Adrenal gland (tissue), 12 donors: ENCODE results near the gene METAP2. TPM values are rescaled to one million over a fixed set of nuclear protein-coding genes. Genes with fewer than 3 reads are reported as not detected.

ENCODE experiments used
- DNase-seq, 7 donors: peaks; one replicate each; pipeline ENCODE4 v3.0.0-alpha.2; 2019 to 2020
- H3K27ac ChIP-seq, 5 donors: fragments of 200-600 bp; sonication (generic) in 4 of 5; 1 replicate in 3 of 5; 2 replicates in 2 of 5; pipeline versions ENCODE4 v1.5.1 to v1.8.0; 2016 to 2020; ENCODE audit warnings: mild to moderate bottlenecking in 1 of 5
- H3K27me3 ChIP-seq: fragments of 200-600 bp; 2 replicates; pipeline ENCODE4 v1.8.0; 2021
- H3K36me3 ChIP-seq, 2 donors: fragments of 200-600 bp; replicated peaks in 1 of 2; 1 replicate in 1 of 2; 2 replicates in 1 of 2; pipeline versions ENCODE4 v1.5.1 to v1.8.0; 2018 to 2022
- H3K4me1 ChIP-seq, 2 donors: fragments of 200-600 bp; replicated peaks in 1 of 2; 1 replicate in 1 of 2; 2 replicates in 1 of 2; pipeline versions ENCODE4 v1.5.1 to v1.8.0; 2018 to 2021
- H3K4me3 ChIP-seq, 4 donors: fragments of 200-600 bp; sonication (generic) in 3 of 4; one replicate each; pipeline ENCODE4 v1.5.1; 2016 to 2018
- H3K9me3 ChIP-seq, 3 donors: fragments of 200-600 bp; sonication (generic) in 1 of 3; replicated peaks in 1 of 3; 1 replicate in 2 of 3; 2 replicates in 1 of 3; pipeline versions ENCODE4 v1.5.1 to v1.8.0; 2016 to 2021
- POLR2A ChIP-seq, 2 donors: fragments of 450-650 bp; IDR thresholded peaks; one replicate each; pipeline ENCODE4 v1.6.1; 2017; ENCODE audit warnings: antibody characterized with exemption in 2 of 2, mild to moderate bottlenecking in 2 of 2, moderate library complexity in 1 of 2
- WGBS, 4 donors: extraction: QIAGEN DNeasy Blood & Tissue Kit in 2 of 4; methylation state at CpG; one replicate each; pipeline versions ENCODE4 v1.1.5 to v1.1.7; 2013 to 2017; 5-methylcytosine and 5-hydroxymethylcytosine counted together
- intact Hi-C, 2 donors: fragments of 100-400 bp; cut with DNase I; formaldehyde crosslinking; loops; one replicate each; pipeline versions ENCODE4 v1.14.1 to v1.15.0; 2022 to 2023
- polyA plus RNA-seq, 3 donors: library from polyadenylated mRNA; stranded (reverse); fragments of 200-250 nt in 2 of 3; fragments of 350-450 nt in 1 of 3; fragmentation: Illumina TruSeq in 1 of 3; extraction: RNeasy Lipid Tissue Mini Kit (QIAGEN cat#74804) in 1 of 3; gene quantifications; one replicate each; pipeline ENCODE4 v1.2.3, GENCODE V29; 2013 to 2014
- total RNA-seq, 9 donors: library from RNA; depleted of rRNA in 4 of 9; stranded (reverse); fragments of >200 nt in 4 of 9; fragments of 120-200 nt in 1 of 9; fragmentation: NEBNext Ultra II Directional in 1 of 9; extraction: Animal tissue kit (Norgen Biotek cat#: 25700) in 1 of 9; gene quantifications; one replicate each; pipeline versions ENCODE4 v1.1.0 to v1.2.4, GENCODE V29; 2013 to 2023
- TF ChIP-seq, protein P1 (sequence below), 6 experiments: fragments of 450-650 bp in 4 of 6; fragments of 200-600 bp in 2 of 6; sonication (generic) in 1 of 6; IDR thresholded peaks; 1 replicate in 5 of 6; 2 replicates in 1 of 6; pipeline versions ENCODE4 v1.5.1 to v1.8.0; 2016 to 2021; ENCODE audit warnings: antibody characterized with exemption in 6 of 6, mild to moderate bottlenecking in 2 of 6, moderate library complexity in 1 of 6
- donor health status: healthy with polysubstance abuse.
- donor health status: Bipolar disorder and iron deficiency.
- donor health status: DM: yes; HTN: yes; CAD: no.
- donor health status: DM: no; HTN: no; CAD: no.
- donor health status: DM: no; HTN: no; CAD: no.
- donor health status: DM: yes; HTN: yes; CAD: no.

METAP2 gene
- total and polyA plus RNA-seq, 12 donors, result 43.2 to 142 (median 68.9) TPM

DNA sequence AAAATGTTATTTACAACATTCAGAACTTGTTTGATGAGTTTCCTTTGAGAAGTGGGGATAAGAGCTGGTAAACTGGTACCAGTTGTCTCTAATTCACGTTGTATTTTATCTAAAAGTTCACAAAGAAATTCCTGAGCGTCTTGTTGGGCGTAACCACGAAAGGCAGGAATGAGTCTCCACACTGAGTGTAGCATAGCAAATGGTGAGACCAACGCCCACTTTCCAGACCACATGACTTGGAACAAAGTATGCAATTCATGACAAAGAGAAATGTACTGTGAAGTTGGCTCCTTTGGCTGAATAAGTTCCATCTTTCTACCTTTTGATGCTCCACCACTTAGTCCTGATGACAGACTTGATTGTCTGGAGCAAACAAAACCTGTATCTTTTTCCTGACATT is 58.9 kb downstream of the METAP2 start:
- no peaks in the 10 kb centered on the region for H3K27me3 ChIP-seq
- no peak overlapping the region for H3K4me3 ChIP-seq
- H3K36me3 ChIP-seq, result no peaks in the 10 kb centered on the region
- WGBS, 4 donors, result 80 to 89% (median 82%) methylated on average over 5 of the region's 5 CpGs
- DNase-seq, result no peak
- intact Hi-C loops, result loop anchor here (10.0 kb wide), 1 partner anchor 418 kb away; no protein-coding TSS in a partner anchor
- H3K9me3 ChIP-seq, result no peaks in the 10 kb centered on the region
- TF ChIP-seq, protein P1, sequence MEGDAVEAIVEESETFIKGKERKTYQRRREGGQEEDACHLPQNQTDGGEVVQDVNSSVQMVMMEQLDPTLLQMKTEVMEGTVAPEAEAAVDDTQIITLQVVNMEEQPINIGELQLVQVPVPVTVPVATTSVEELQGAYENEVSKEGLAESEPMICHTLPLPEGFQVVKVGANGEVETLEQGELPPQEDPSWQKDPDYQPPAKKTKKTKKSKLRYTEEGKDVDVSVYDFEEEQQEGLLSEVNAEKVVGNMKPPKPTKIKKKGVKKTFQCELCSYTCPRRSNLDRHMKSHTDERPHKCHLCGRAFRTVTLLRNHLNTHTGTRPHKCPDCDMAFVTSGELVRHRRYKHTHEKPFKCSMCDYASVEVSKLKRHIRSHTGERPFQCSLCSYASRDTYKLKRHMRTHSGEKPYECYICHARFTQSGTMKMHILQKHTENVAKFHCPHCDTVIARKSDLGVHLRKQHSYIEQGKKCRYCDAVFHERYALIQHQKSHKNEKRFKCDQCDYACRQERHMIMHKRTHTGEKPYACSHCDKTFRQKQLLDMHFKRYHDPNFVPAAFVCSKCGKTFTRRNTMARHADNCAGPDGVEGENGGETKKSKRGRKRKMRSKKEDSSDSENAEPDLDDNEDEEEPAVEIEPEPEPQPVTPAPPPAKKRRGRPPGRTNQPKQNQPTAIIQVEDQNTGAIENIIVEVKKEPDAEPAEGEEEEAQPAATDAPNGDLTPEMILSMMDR (IDR thresholded peaks at IDR 0.05), result no peak
- TF ChIP-seq POLR2A (IDR thresholded peaks at IDR 0.05), result no peak
- H3K4me1 ChIP-seq, result no peaks in the 10 kb centered on the region
- H3K27ac ChIP-seq, result no peak overlapping the region

DNA sequence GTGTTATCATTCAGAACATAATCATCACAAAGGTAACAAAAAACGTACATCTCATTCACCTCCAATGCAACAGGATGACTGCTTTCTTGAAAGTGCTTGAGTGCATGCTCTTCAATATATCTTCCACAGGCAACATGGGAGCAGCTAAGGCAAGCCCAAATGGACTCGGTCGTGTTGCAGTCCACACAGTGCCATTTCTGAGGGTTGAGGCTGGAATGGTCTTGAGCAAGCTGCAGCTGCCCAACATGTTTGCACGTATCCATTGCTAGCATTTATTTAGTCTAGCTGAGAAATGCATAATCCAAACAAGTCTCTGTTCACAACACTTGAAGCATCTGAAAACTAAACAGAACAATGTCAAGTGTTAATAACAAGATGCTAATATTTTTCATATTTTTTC is 60.0 kb downstream of the METAP2 start:
- Histone ChIP-seq H3K4me3 (no peak overlapping the region), H3K27ac (no peak overlapping the region), H3K9me3 (no peaks in the 10 kb centered on the region), H3K4me1 (no peaks in the 10 kb centered on the region), H3K36me3 (no peaks in the 10 kb centered on the region), H3K27me3 (no peaks in the 10 kb centered on the region)
- 53 to 66% (median 58%) methylated on average over 4 of the region's 4 CpGs for whole genome bisulfite sequencing, 4 donors
- DNase-seq, result no peak
- TF ChIP-seq, protein P1 (IDR thresholded peaks at IDR 0.05), result no peak
- no peak for TF ChIP-seq POLR2A (IDR thresholded peaks at IDR 0.05)
- intact Hi-C loops, result loop anchor here (10.0 kb wide), 1 partner anchor 419 kb away; no protein-coding TSS in a partner anchor

GRCh38 chr12:95538006-95538405 is 64.1 kb downstream of the METAP2 start:
- DNase-seq, result no peak
- intact Hi-C loops, result loop anchor here (10.0 kb wide), 1 partner anchor 423 kb away; no protein-coding TSS in a partner anchor

DNA sequence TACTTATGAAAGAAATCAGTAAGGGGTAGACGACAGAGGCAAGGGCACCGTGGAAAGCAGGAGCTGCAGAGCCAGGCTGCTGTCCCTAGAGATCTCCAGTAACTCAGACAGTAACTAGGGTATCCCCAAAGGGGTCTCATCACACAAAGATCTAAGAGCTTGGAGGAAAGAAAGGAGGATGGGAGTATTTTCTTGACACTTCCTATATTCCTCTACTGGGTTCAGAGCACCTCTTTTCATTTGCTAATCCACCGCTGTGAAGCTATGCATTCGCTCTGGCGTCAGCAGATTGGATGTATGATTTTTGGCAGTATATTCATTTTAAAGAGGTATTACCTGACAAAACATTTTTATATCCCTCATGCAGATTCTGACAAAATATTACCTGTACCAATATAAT is 64.7 kb downstream of the METAP2 start:
- H3K27ac ChIP-seq, result no peak overlapping the region
- no peaks in the 10 kb centered on the region for H3K27me3 ChIP-seq
- H3K36me3 ChIP-seq, result no peaks in the 10 kb centered on the region
- no peaks in the 10 kb centered on the region for H3K9me3 ChIP-seq
- DNase-seq, result no peak
- no peak overlapping the region for H3K4me3 ChIP-seq
- intact Hi-C loops, result loop anchor here (10.0 kb wide), 1 partner anchor 424 kb away; no protein-coding TSS in a partner anchor
- TF ChIP-seq, protein P1 (IDR thresholded peaks at IDR 0.05), result no peak
- no peak for TF ChIP-seq POLR2A (IDR thresholded peaks at IDR 0.05)
- WGBS, 4 donors, result 64 to 86% (median 74%) methylated on average over 5 of the region's 5 CpGs
- no peaks in the 10 kb centered on the region for H3K4me1 ChIP-seq

More at GRCh38 chr12:95538006-95538405, 64.1 kb downstream of the METAP2 start:
- Histone ChIP-seq H3K4me1 (no peaks in the 10 kb centered on the region), H3K27ac (no peak overlapping the region), H3K9me3 (no peaks in the 10 kb centered on the region), H3K4me3 (no peak overlapping the region), H3K36me3 (no peaks in the 10 kb centered on the region), H3K27me3 (no peaks in the 10 kb centered on the region)
- TF ChIP-seq, protein P1 (IDR thresholded peaks at IDR 0.05), result no peak
- no peak for TF ChIP-seq POLR2A (IDR thresholded peaks at IDR 0.05)
- 61 to 86% (median 77%) methylated on average over 4 of the region's 4 CpGs for WGBS, 4 donors
